ENCODE results near the gene SEMA5A.

DNA sequence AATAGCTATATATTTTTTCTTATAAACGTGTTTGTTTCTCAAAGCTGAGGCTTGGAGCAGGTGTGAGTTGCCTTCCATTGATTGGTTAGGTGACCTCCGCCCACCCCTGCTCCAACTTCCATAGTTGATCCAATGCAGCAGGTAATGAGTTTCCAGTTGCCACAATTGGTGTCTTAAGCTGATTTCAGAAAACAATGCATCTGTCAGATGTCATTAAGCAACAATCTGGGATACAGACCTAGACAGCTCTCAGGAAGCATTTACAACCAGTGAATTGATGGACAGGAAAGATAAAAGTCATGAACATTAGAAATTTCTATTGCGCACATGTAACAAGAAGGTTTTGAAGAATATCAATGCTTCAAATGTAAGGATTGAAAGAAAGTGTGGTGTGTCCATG lies 510.5 kb downstream of the SEMA5A start:
- TF ChIP-seq, protein P1, sequence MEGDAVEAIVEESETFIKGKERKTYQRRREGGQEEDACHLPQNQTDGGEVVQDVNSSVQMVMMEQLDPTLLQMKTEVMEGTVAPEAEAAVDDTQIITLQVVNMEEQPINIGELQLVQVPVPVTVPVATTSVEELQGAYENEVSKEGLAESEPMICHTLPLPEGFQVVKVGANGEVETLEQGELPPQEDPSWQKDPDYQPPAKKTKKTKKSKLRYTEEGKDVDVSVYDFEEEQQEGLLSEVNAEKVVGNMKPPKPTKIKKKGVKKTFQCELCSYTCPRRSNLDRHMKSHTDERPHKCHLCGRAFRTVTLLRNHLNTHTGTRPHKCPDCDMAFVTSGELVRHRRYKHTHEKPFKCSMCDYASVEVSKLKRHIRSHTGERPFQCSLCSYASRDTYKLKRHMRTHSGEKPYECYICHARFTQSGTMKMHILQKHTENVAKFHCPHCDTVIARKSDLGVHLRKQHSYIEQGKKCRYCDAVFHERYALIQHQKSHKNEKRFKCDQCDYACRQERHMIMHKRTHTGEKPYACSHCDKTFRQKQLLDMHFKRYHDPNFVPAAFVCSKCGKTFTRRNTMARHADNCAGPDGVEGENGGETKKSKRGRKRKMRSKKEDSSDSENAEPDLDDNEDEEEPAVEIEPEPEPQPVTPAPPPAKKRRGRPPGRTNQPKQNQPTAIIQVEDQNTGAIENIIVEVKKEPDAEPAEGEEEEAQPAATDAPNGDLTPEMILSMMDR (IDR thresholded peaks at IDR 0.05), result no peak
- TF ChIP-seq POLR2A (IDR thresholded peaks at IDR 0.05), result no peak
